Measurements from ENCODE around the gene CAPN9. TPM values are rescaled to one million over a fixed set of nuclear protein-coding genes. Genes with fewer than 3 reads are reported as not detected.
"Not testable (repeated sequence)": the region's sequence is repeated elsewhere in the genome, so short reads cannot be mapped to it uniquely, and the experiment has no call there.

CAPN9 gene
- total and polyA plus RNA-seq, 2 donors, result 0.19 to 0.46 TPM

GRCh38 chr1:230717251-230717650 lies 29.9 kb upstream of the CAPN9 start:
- H3K27ac ChIP-seq (ENCODE audit: low read depth in 1 of 2, low read length in 1 of 2), result no peak overlapping the region
- no peaks in the 10 kb centered on the region for H3K36me3 ChIP-seq (ENCODE audit: control insufficient read depth in 2 of 2, insufficient read depth in 2 of 2, low read length in 1 of 2)
- no peaks in the 10 kb centered on the region for H3K9me3 ChIP-seq (ENCODE audit: control insufficient read depth in 2 of 2, insufficient read depth in 1 of 2, low read length in 1 of 2)
- 96% methylated on average over 1 of the region's 1 CpG for WGBS
- H3K4me3 ChIP-seq (ENCODE audit: low read length in 2 of 2), result no peak overlapping the region
- H3K27me3 ChIP-seq (ENCODE audit: control insufficient read depth in 2 of 2, insufficient read depth in 1 of 2, low read length in 1 of 2), result no peaks in the 10 kb centered on the region
- DNase-seq (ENCODE audit: low read depth in 6 of 9, low spot score in 9 of 9), result no peak
- H3K4me1 ChIP-seq (ENCODE audit: control insufficient read depth in 2 of 2, insufficient read depth in 2 of 2, low read length in 2 of 2), result peaks cover 0 to 2% of the 10 kb centered on the region in 2 donors

DNA sequence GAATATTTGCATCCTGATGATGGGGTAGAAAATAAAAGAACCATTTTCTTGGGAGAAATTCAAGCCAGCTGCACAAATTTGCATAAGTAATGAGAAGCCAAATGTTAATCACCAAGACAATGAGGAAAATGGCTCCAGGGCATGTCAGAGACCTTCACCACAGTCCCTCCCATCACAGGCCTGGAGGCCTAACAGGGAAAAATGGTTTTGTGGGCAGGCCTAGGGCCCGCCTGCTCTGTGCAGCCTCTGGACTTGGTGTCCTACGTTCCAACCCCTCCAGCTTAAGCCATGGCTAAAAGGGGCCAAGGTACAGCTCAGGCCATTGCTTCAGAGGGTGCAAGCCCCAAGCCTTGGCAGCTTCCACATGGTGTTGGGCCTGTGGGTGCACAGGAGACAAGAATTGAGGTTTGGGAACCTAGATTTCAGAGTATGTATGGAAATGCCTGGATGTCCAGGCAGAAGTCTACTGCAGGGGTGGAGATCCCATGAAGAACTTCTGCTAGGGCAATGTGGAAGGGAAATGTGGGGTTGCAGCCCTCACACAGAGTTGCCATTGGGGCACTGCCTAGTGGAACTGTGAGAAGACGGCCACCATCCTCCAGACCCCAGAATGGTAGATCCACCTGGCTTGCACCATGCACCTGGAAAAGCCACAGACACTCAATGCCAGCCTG lies 25.2 kb upstream of the CAPN9 start:
- not testable (repeated sequence) for DNase-seq (ENCODE audit: low read depth in 6 of 9, low spot score in 9 of 9); H3K4me3 ChIP-seq (ENCODE audit: low read length in 2 of 2); H3K9me3 ChIP-seq (ENCODE audit: control insufficient read depth in 2 of 2, insufficient read depth in 1 of 2, low read length in 1 of 2); H3K4me1 ChIP-seq (ENCODE audit: control insufficient read depth in 2 of 2, insufficient read depth in 2 of 2, low read length in 2 of 2); H3K36me3 ChIP-seq (ENCODE audit: control insufficient read depth in 2 of 2, insufficient read depth in 2 of 2, low read length in 1 of 2); H3K27ac ChIP-seq (ENCODE audit: low read depth in 1 of 2, low read length in 1 of 2); H3K27me3 ChIP-seq (ENCODE audit: control insufficient read depth in 2 of 2, insufficient read depth in 1 of 2, low read length in 1 of 2)
- WGBS, result 93% methylated on average over 3 of the region's 3 CpGs

- WGBS, result 93% methylated on average over 6 of the region's 6 CpGs
- H3K9me3 ChIP-seq (ENCODE audit: control insufficient read depth in 2 of 2, insufficient read depth in 1 of 2, low read length in 1 of 2), result no peaks in the 10 kb centered on the region
- DNase-seq (ENCODE audit: low read depth in 6 of 9, low spot score in 9 of 9), result no peak
- no peaks in the 10 kb centered on the region for H3K36me3 ChIP-seq (ENCODE audit: control insufficient read depth in 2 of 2, insufficient read depth in 2 of 2, low read length in 1 of 2)
- no peak overlapping the region for H3K4me3 ChIP-seq (ENCODE audit: low read length in 2 of 2)
- H3K4me1 ChIP-seq (ENCODE audit: control insufficient read depth in 2 of 2, insufficient read depth in 2 of 2, low read length in 2 of 2), result no peaks in the 10 kb centered on the region
- no peak overlapping the region for H3K27ac ChIP-seq (ENCODE audit: low read depth in 1 of 2, low read length in 1 of 2)
- no peaks in the 10 kb centered on the region for H3K27me3 ChIP-seq (ENCODE audit: control insufficient read depth in 2 of 2, insufficient read depth in 1 of 2, low read length in 1 of 2)
These were observed 21.8 kb upstream of the CAPN9 start for GRCh38 chr1:230725256-230726012.

GRCh38 chr1:230728710-230729392 lies 18.3 kb upstream of the CAPN9 start:
- WGBS, result 88% methylated on average over 6 of the region's 6 CpGs
- Histone ChIP-seq H3K9me3 (ENCODE audit: control insufficient read depth in 2 of 2, insufficient read depth in 1 of 2, low read length in 1 of 2) (no peaks in the 10 kb centered on the region), H3K4me1 (ENCODE audit: control insufficient read depth in 2 of 2, insufficient read depth in 2 of 2, low read length in 2 of 2) (no peaks in the 10 kb centered on the region), H3K27me3 (ENCODE audit: control insufficient read depth in 2 of 2, insufficient read depth in 1 of 2, low read length in 1 of 2) (no peaks in the 10 kb centered on the region), H3K36me3 (ENCODE audit: control insufficient read depth in 2 of 2, insufficient read depth in 2 of 2, low read length in 1 of 2) (no peaks in the 10 kb centered on the region), H3K4me3 (ENCODE audit: low read length in 2 of 2) (no peak overlapping the region), H3K27ac (ENCODE audit: low read depth in 1 of 2, low read length in 1 of 2) (no peak overlapping the region)
- no peak for DNase-seq (ENCODE audit: low read depth in 6 of 9, low spot score in 9 of 9)

DNA sequence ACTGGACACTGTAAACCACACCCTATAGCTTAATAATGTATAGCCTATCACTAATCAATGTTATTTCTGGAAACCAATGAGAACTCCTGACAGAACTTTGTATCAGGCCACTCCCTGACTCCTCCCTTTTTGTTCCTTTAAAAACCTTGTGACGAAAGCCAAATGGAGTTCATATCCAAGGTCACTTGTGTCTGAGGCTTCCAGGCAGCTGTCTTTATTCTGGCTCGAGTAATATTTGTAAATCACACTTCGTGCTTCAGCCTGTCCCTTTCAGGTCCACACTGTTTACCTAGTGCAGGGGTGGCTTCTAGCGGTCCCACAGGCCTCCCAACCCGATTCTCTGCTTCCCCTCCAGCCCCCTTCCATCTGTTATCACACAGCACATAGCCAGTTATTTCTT lies 16.2 kb upstream of the CAPN9 start:
- Histone ChIP-seq H3K9me3 (ENCODE audit: control insufficient read depth in 2 of 2, insufficient read depth in 1 of 2, low read length in 1 of 2) (no peaks in the 10 kb centered on the region), H3K27ac (ENCODE audit: low read depth in 1 of 2, low read length in 1 of 2) (no peak overlapping the region), H3K4me3 (ENCODE audit: low read length in 2 of 2) (no peak overlapping the region), H3K4me1 (ENCODE audit: control insufficient read depth in 2 of 2, insufficient read depth in 2 of 2, low read length in 2 of 2) (no peaks in the 10 kb centered on the region), H3K27me3 (ENCODE audit: control insufficient read depth in 2 of 2, insufficient read depth in 1 of 2, low read length in 1 of 2) (no peaks in the 10 kb centered on the region), H3K36me3 (ENCODE audit: control insufficient read depth in 2 of 2, insufficient read depth in 2 of 2, low read length in 1 of 2) (no peaks in the 10 kb centered on the region)
- 88% methylated on average over 5 of the region's 5 CpGs for WGBS
- DNase-seq (ENCODE audit: low read depth in 6 of 9, low spot score in 9 of 9), result no peak

- Histone ChIP-seq H3K4me3 (ENCODE audit: low read length in 2 of 2) (no peak overlapping the region), H3K27ac (ENCODE audit: low read depth in 1 of 2, low read length in 1 of 2) (no peak overlapping the region), H3K36me3 (ENCODE audit: control insufficient read depth in 2 of 2, insufficient read depth in 2 of 2, low read length in 1 of 2) (no peaks in the 10 kb centered on the region), H3K9me3 (ENCODE audit: control insufficient read depth in 2 of 2, insufficient read depth in 1 of 2, low read length in 1 of 2) (no peaks in the 10 kb centered on the region), H3K4me1 (ENCODE audit: control insufficient read depth in 2 of 2, insufficient read depth in 2 of 2, low read length in 2 of 2) (no peaks in the 10 kb centered on the region), H3K27me3 (ENCODE audit: control insufficient read depth in 2 of 2, insufficient read depth in 1 of 2, low read length in 1 of 2) (no peaks in the 10 kb centered on the region)
- DNase-seq (ENCODE audit: low read depth in 6 of 9, low spot score in 9 of 9), result no peak
- 65% methylated on average over 2 of the region's 2 CpGs for WGBS
These were observed 11.7 kb upstream of the CAPN9 start for GRCh38 chr1:230735447-230735846.

- DNase-seq (ENCODE audit: low read depth in 6 of 9, low spot score in 9 of 9), result no peak
- no peaks in the 10 kb centered on the region for H3K9me3 ChIP-seq (ENCODE audit: control insufficient read depth in 2 of 2, insufficient read depth in 1 of 2, low read length in 1 of 2)
- no peak overlapping the region for H3K27ac ChIP-seq (ENCODE audit: low read depth in 1 of 2, low read length in 1 of 2)
- WGBS, result 96% methylated on average over 3 of the region's 3 CpGs
- no peaks in the 10 kb centered on the region for H3K36me3 ChIP-seq (ENCODE audit: control insufficient read depth in 2 of 2, insufficient read depth in 2 of 2, low read length in 1 of 2)
- no peaks in the 10 kb centered on the region for H3K27me3 ChIP-seq (ENCODE audit: control insufficient read depth in 2 of 2, insufficient read depth in 1 of 2, low read length in 1 of 2)
- no peaks in the 10 kb centered on the region for H3K4me1 ChIP-seq (ENCODE audit: control insufficient read depth in 2 of 2, insufficient read depth in 2 of 2, low read length in 2 of 2)
- no peak overlapping the region for H3K4me3 ChIP-seq (ENCODE audit: low read length in 2 of 2)
These were observed 9.4 kb upstream of the CAPN9 start for GRCh38 chr1:230737622-230738262.

DNA sequence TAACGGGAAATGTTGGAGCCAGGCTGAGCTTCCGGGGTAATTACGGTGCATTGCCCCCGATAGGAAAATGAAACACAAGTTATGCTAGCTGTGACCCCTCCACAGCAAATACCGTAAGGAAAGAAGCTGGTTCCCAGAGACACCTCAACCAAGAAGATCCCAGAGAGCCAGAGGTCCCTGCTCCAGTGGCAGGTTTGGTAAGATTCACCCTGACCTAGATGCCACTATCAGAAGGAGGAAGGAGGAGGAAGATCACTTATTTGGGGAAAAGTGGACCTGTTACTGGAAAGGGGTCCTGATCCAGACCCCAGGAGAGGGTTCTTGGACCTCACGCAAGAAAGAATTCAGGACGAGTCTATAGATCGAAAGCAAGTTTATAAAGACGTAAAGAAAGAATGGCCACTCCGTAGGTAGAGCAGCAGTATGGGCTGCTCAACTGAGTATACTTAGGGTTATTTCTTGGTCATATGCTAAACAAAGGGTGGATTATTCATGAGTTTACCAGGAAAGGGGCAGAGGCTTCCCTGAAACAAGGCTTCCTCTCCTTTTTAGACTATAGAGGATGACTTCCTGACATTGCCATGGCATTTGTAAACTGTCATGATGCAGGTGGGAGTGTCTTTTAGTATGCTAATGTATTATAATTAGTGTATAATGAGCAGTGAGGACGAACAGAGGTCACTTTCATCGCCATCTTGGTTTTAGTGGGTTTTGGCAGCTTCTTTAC lies 7.5 kb upstream of the CAPN9 start:
- no peaks in the 10 kb centered on the region for H3K36me3 ChIP-seq (ENCODE audit: control insufficient read depth in 2 of 2, insufficient read depth in 2 of 2, low read length in 1 of 2)
- DNase-seq (ENCODE audit: low read depth in 6 of 9, low spot score in 9 of 9), result no peak
- WGBS, result 97% methylated on average over 12 of the region's 12 CpGs
- H3K9me3 ChIP-seq (ENCODE audit: control insufficient read depth in 2 of 2, insufficient read depth in 1 of 2, low read length in 1 of 2), result no peaks in the 10 kb centered on the region
- no peak overlapping the region for H3K27ac ChIP-seq (ENCODE audit: low read depth in 1 of 2, low read length in 1 of 2)
- no peaks in the 10 kb centered on the region for H3K4me1 ChIP-seq (ENCODE audit: control insufficient read depth in 2 of 2, insufficient read depth in 2 of 2, low read length in 2 of 2)
- no peaks in the 10 kb centered on the region for H3K27me3 ChIP-seq (ENCODE audit: control insufficient read depth in 2 of 2, insufficient read depth in 1 of 2, low read length in 1 of 2)
- no peak overlapping the region for H3K4me3 ChIP-seq (ENCODE audit: low read length in 2 of 2)
